KMS-11 (cell line): Measurements from ENCODE around the gene SLC48A1.

Experiments used
- H2AFZ ChIP-seq: fragments of 200-600 bp; sonication (generic); 2 replicates; pipeline ENCODE4 v1.6.1; 2016; ENCODE audit warnings: antibody characterized with exemption, mixed run types, low read depth
- H3K27ac ChIP-seq: fragments of 200-600 bp; sonication (generic); 2 replicates; pipeline ENCODE4 v1.6.1; 2016; ENCODE audit warnings: mild to moderate bottlenecking, mixed run types
- H3K27me3 ChIP-seq: fragments of 200-600 bp; sonication (generic); 2 replicates; pipeline ENCODE4 v1.6.1; 2017; ENCODE audit warnings: mild to moderate bottlenecking, low read depth, mixed run types, moderate library complexity; ENCODE audit not compliant: insufficient read depth
- H3K36me3 ChIP-seq: fragments of 200-600 bp; sonication (generic); 2 replicates; pipeline ENCODE4 v1.6.1; 2017; ENCODE audit warnings: mild to moderate bottlenecking, mixed run types; ENCODE audit not compliant: insufficient read depth
- H3K4me1 ChIP-seq: fragments of 200-600 bp; sonication (generic); 2 replicates; pipeline ENCODE4 v1.6.1; 2016; ENCODE audit warnings: mild to moderate bottlenecking, low read depth, mixed run types; ENCODE audit not compliant: poor library complexity, severe bottlenecking
- H3K4me2 ChIP-seq: fragments of 200-600 bp; sonication (generic); 2 replicates; pipeline ENCODE4 v1.7.0; 2016; ENCODE audit warnings: mild to moderate bottlenecking, mixed run types
- H3K4me3 ChIP-seq: fragments of 200-600 bp; sonication (generic); IDR thresholded peaks from 2 replicates; pipeline ENCODE4 v1.6.1; 2017; ENCODE audit warnings: low read depth, low read length, mixed read lengths; ENCODE audit not compliant: insufficient read depth
- H3K79me2 ChIP-seq: fragments of 200-600 bp; sonication (generic); 2 replicates; pipeline ENCODE4 v1.6.1; 2016; ENCODE audit warnings: low read depth, mixed run types; ENCODE audit not compliant: insufficient read depth
- H3K9ac ChIP-seq: fragments of 200-600 bp; sonication (generic); 2 replicates; pipeline ENCODE4 v1.6.1; 2016; ENCODE audit warnings: mild to moderate bottlenecking, mixed run types
- H4K20me1 ChIP-seq: fragments of 200-600 bp; sonication (generic); 2 replicates; pipeline ENCODE4 v1.6.1; 2016; ENCODE audit warnings: mild to moderate bottlenecking, mixed run types; ENCODE audit not compliant: insufficient read depth
- CTCF ChIP-seq: fragments of 200-600 bp; sonication (generic); conservative IDR thresholded peaks from 2 replicates; pipeline ENCODE4 v1.6.1; 2017; ENCODE audit warnings: low read depth, mild to moderate bottlenecking, antibody characterized with exemption, low read length, moderate library complexity, mixed read lengths

The SLC48A1 gene

GRCh38 chr12:47803191-47803875, 30.3 kb downstream of the SLC48A1 start:
- no peak overlapping the region for H3K4me2 ChIP-seq
- H3K79me2 ChIP-seq: peaks cover 74% of the 10 kb centered on the region
- no peak overlapping the region for H3K4me3 ChIP-seq

GRCh38 chr12:47804171-47804570, 31.1 kb downstream of the SLC48A1 start:
- H3K4me1 ChIP-seq: peaks cover 71% of the 10 kb centered on the region
- no peak overlapping the region for H2AFZ ChIP-seq
- H3K27me3 ChIP-seq: no peaks in the 10 kb centered on the region
- H3K36me3 ChIP-seq: no peaks in the 10 kb centered on the region; the same call in 1 of the 2 replicates
- no peaks in the 10 kb centered on the region for H4K20me1 ChIP-seq
- H3K9ac ChIP-seq: no peak overlapping the region
- H3K79me2 ChIP-seq: peaks cover 82% of the 10 kb centered on the region
- no peak overlapping the region for H3K27ac ChIP-seq
- no peak overlapping the region for H3K4me2 ChIP-seq
- no peak for TF ChIP-seq CTCF
- H3K4me3 ChIP-seq: no peak overlapping the region

More at GRCh38 chr12:47803191-47803875, 30.3 kb downstream of the SLC48A1 start:
- Histone ChIP-seq H4K20me1 (no peaks in the 10 kb centered on the region), H3K4me1 (peaks cover 62% of the 10 kb centered on the region), H3K27me3 (no peaks in the 10 kb centered on the region), H2AFZ (no peak overlapping the region), H3K36me3 (no peaks in the 10 kb centered on the region; the same call in 1 of the 2 replicates), H3K9ac (no peak overlapping the region), H3K27ac (no peak overlapping the region)
- no peak for TF ChIP-seq CTCF

- Histone ChIP-seq H3K4me1 (peaks cover 83% of the 10 kb centered on the region), H3K36me3 (no peaks in the 10 kb centered on the region; the same call in 1 of the 2 replicates), H3K4me2 (peak overlapping the region; percentile 95), H3K9ac (no peak overlapping the region), H4K20me1 (no peaks in the 10 kb centered on the region), H3K27me3 (no peaks in the 10 kb centered on the region), H2AFZ (no peak overlapping the region), H3K4me3 (no peak overlapping the region), H3K27ac (no peak overlapping the region; the same call in 1 of the 2 replicates), H3K79me2 (peaks cover 93% of the 10 kb centered on the region)
- TF ChIP-seq CTCF: no peak
These were observed 32.4 kb downstream of the SLC48A1 start for GRCh38 chr12:47805417-47805816.

GRCh38 chr12:47807338-47807737, 34.3 kb downstream of the SLC48A1 start:
- TF ChIP-seq CTCF: no peak
- Histone ChIP-seq H3K9ac (peak overlapping the region; percentile 54; the same call in 1 of the 2 replicates), H3K27me3 (no peaks in the 10 kb centered on the region), H2AFZ (no peak overlapping the region), H4K20me1 (no peaks in the 10 kb centered on the region), H3K36me3 (no peaks in the 10 kb centered on the region; the same call in 1 of the 2 replicates), H3K4me3 (peak overlapping the region; percentile 4), H3K4me2 (peak overlapping the region; percentile 95), H3K79me2 (peaks cover 100% of the 10 kb centered on the region), H3K27ac (peak overlapping the region; percentile 88), H3K4me1 (peaks cover 97% of the 10 kb centered on the region)
